Anterior cingulate cortex (tissue), 58 donors: Measurements from ENCODE around the gene VIM.

Experiments used
- DNase-seq, 58 donors: peaks; one replicate each; lab custom pipeline; 2025; lab: John Stamatoyannopoulos, UW

The VIM gene

DNA sequence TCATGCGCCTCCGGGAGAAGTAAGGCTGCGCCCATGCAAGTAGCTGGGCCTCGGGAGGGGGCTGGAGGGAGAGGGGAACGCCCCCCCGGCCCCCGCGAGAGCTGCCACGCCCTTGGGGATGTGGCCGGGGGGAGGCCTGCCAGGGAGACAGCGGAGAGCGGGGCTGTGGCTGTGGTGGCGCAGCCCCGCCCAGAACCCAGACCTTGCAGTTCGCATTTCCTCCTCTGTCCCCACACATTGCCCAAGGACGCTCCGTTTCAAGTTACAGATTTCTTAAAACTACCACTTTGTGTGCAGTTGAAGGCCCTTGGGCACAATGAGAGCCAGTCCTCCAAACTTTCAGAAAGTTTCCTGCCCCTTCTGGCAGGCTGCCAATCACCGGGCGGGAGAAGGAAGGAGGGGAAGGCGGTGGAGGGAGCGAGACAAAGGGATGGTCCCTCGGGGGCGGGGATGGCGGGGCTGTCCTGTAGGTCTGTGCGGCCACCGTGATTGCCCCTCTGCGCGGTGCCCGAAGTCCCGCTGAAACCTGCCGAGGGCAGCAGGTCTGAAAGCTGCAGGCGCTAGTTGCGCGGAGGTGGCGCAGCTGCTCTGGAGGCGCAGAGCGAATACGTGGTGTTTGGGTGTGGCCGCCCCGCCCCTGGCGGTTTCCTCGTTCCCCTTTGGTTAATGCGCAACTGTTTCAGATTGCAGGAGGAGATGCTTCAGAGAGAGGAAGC is 2.1 kb downstream of the VIM start:
- DNase-seq: peak in 19 of 58 donors; percentile 3 to 50 (median 11)

- DNase-seq: no peak
Measured at GRCh38 chr10:17231788-17232187, 3.7 kb downstream of the VIM start.

DNA sequence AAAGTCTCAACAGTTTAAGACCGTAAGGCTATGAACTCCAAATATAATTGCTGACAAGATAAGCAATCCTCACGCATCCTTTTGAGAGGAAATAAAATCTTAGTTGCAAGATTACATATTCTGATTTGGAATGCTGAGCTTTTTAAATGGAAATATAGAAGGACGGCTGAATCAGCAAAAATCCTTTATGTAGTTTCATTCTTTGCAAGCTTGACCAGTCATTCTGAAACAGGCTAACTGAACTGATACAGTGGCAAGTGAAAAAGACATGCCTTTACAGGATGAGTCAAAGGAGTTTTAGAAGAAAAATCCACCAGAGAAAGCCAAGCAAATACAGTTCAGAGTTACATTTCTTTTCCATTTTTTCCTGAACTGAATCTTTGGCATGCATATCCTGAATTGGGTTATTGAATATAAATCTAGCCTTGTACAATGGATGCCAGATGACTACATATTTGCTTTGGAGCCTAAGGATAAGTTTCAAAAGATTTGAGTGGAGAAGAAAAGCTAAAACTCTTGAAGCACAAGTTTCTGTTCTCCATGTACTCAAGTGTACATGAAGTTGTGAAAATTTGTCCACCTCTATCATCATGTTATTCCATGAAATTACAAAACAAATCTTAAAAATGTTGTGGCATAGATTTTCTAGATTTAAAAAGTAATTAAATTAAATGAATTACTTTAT is 4.4 kb downstream of the VIM start:
- DNase-seq: no peak

DNA sequence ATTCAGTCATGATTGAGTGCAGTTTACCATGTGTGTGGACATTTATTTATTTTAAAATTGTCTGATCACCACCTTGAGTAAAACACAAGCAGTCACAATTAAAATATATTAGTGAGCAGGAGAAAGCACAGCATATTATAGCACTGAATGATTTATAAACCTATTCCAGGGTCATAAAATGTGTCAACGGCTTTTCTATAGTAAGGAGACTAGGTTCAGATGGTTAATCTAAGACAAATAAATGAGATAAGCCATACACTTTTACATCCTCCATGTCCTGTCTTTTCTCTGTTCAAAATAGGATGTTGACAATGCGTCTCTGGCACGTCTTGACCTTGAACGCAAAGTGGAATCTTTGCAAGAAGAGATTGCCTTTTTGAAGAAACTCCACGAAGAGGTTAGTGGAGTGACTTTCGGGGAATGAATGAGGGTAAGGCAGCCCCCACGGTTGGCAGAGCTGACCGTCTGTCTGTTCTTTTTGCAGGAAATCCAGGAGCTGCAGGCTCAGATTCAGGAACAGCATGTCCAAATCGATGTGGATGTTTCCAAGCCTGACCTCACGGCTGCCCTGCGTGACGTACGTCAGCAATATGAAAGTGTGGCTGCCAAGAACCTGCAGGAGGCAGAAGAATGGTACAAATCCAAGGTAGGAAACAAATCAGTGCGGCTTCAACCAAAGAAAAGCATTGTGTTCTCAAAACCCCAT is 5.4 kb downstream of the VIM start:
- DNase-seq: no peak

DNA sequence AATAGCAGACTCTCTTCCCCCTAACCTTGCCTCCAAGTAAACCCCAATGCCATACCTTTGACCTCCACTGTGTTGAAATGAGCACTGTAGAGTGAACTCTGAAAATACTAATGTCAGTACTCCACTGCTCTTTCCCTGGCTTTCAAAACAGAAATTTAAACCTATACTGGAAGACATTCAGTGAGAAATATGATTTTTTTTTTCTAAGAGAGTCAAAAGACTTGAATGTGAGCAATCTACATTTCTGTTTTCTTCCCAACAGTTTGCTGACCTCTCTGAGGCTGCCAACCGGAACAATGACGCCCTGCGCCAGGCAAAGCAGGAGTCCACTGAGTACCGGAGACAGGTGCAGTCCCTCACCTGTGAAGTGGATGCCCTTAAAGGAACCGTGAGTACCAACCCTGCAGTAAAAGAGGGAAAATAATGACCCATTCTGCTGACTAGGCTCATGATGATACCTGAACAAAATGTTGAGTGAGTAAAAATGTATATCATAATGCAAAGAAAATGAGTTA is 6.4 kb downstream of the VIM start:
- no peak for DNase-seq

- no peak for DNase-seq
Measured at GRCh38 chr10:17235136-17235535, 7.1 kb downstream of the VIM start.

DNA sequence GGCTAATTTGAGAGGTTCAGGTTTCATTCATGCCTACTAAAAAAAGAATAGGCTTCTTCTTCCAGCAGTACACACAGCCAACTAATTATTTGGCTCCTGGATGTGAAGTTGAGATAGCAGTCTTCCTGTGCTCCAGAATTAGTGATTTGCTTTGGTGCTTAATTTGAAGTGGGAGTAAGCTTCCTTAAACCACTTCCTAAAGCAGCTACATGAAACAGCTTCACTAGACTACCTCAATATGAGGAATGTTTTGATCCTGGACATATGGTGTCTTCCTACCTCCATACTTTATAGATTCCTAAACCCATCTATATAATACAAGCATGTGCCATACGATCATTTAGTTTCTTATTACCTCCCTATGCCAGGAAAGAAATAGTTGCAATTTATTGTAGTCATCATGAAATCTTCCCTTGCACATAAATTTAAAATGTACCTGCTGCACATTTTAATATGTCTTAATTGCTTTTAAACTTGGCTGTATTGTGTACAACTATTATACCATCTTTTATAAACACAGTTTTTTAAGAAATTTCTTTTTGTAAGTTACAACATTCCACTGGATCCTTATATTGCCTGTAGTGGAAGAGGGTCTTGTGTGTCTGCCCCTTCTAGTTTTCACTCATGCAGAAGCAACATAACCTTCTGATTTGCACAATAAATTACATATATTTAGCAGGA is 8.6 kb downstream of the VIM start:
- no peak for DNase-seq

DNA sequence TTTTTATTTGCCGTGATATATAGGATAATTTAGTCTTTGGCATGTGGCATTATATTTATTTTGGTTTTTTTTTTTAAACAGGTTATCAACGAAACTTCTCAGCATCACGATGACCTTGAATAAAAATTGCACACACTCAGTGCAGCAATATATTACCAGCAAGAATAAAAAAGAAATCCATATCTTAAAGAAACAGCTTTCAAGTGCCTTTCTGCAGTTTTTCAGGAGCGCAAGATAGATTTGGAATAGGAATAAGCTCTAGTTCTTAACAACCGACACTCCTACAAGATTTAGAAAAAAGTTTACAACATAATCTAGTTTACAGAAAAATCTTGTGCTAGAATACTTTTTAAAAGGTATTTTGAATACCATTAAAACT is 9.1 kb downstream of the VIM start:
- DNase-seq: no peak

GRCh38 chr10:17237915-17238444 is 9.9 kb downstream of the VIM start:
- no peak for DNase-seq

DNA sequence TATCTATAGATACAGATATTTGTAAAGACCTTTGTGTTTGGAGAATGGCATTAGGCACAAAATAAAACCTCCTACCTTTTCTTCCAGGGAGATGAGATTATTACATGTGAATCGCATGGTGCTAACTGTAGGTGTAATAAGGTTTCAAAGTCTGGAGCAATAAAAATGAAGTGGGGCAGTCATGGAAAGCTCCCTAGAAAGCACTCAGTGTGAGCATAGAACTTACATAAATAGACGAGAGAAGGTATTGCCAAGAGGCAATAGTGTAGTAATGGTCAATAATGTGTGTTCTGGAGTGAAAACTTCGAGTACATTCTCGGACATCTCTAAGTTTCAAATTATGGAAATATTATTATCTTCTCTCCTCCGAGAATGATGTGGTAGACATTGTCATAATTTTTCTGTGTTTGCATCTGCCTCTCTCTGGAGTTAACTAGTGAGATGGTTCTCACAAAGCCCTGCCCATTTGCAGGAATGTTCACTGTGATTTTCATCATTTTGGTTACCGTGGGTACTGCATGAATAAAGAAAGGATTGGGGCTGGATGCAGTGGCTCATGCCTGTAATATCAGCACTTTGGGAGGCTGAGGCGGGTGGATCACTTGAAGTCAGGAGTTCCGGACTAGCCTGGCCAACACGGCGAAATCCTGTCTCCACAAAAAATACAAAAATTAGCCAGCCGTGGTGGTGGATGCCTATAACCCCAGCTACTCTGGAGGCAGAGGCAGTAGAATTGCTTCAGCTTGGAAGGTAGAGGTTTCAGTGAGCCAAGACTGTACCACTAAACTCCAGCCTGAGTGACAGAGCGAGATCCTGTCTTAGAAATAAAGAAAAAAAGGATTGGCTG is 10.6 kb downstream of the VIM start:
- no peak for DNase-seq

GRCh38 chr10:17239345-17240085 is 11.5 kb downstream of the VIM start:
- DNase-seq: no peak

GRCh38 chr10:17240096-17240495 is 12.1 kb downstream of the VIM start:
- DNase-seq: no peak

DNA sequence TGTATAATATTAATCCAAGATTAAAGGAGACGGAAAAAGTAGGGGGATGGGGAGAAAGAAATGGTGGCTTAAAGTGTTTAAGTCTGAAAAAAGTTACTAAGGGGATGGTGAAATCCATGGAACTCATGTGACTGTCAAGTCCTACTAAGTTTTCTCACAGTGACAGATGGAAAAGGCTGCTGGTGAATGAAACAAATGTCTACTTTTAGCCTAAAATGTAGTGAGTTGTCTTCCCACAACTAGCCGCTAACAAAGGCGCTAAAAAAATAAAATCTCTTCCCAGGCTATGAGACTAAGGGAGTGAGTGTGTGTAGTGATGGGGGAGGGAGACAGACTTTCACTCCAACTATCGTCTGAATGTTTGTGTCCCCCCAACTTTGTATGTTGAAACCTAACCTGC is 12.6 kb downstream of the VIM start:
- peak in 1 of 58 donors; percentile 19 for DNase-seq

- DNase-seq: no peak
Measured at GRCh38 chr10:17241611-17242333, 13.7 kb downstream of the VIM start.

- DNase-seq: no peak
Measured at GRCh38 chr10:17244700-17245365, 16.8 kb downstream of the VIM start.

DNA sequence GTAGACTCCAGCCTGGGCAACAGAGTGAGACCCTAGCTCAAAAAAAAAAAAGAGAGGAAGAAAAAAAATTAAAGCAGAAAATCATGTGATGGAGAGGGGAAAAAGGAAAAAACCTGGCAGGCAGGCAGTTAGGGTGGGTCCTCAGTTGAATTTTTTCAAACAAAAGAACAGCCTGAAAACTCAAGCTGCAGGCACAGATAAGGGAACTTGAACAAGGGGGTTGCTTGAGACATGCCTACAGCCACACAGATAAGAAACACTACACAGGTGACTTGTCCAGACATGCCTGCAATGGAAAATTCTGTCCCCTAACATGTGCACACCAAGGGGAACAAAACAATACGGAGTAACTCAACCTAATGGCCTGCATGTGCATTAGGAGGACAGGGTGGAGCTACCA is 19.2 kb downstream of the VIM start:
- DNase-seq: no peak

DNA sequence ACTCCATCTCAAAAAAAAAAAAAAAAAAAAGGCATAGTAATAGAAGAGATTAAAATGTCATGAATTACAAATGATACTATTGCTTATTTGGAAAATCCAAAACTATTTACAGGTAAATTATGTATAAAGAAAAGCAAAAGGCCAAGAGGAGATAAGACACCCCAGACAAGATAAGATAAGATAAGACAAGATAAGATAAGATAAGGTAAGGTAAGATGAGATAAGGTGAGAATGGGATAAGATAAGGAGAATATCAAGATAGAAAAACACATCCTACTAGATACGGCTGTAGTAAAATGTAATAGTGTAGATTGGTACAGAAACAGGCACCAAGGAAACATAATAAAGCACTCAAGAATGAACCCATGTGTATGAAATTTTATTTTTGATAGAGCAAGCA is 20.9 kb downstream of the VIM start:
- no peak for DNase-seq

GRCh38 chr10:17249820-17250219 is 21.8 kb downstream of the VIM start:
- DNase-seq: no peak
